Nephron (organoid): ENCODE measurements around the gene L3MBTL4.
A peak's percentile ranks its signal among the peaks of the same experiment; 100 is the strongest.

Source experiments
- H3K27ac Mint-ChIP-seq, 3 experiments: 2 replicates each; pipeline ENCODE4 v1.8.0; 2020; ENCODE audit warnings: mixed read lengths in 3 of 3, mild to moderate bottlenecking in 2 of 3, moderate library complexity in 1 of 3
- H3K27me3 Mint-ChIP-seq: 2 replicates; pipeline ENCODE4 v1.8.0; 2021; ENCODE audit warnings: low read depth, mild to moderate bottlenecking, moderate library complexity, mixed read lengths
- H3K36me3 Mint-ChIP-seq: 2 replicates; pipeline ENCODE4 v1.8.0; 2020; ENCODE audit warnings: low read depth, mixed read lengths
- H3K4me1 Mint-ChIP-seq: 2 replicates; pipeline ENCODE4 v1.8.0; 2020; ENCODE audit warnings: mixed read lengths
- H3K4me3 Mint-ChIP-seq, 3 experiments: 2 replicates each; pipeline ENCODE4 v1.8.0; 2020; ENCODE audit warnings: mild to moderate bottlenecking in 3 of 3, mixed read lengths in 3 of 3, moderate library complexity in 2 of 3
- H3K9me3 Mint-ChIP-seq: 2 replicates; pipeline ENCODE4 v1.8.0; 2020; ENCODE audit warnings: mixed read lengths
- TF ChIP-seq, protein P1 (sequence below), 3 experiments: fragments of 200-600 bp; sonication (generic); IDR thresholded peaks; one replicate each; pipeline ENCODE4 v1.5.0; 2021; ENCODE audit warnings: antibody characterized with exemption in 3 of 3; ENCODE audit not compliant: unreplicated experiment in 3 of 3

Gene L3MBTL4

DNA sequence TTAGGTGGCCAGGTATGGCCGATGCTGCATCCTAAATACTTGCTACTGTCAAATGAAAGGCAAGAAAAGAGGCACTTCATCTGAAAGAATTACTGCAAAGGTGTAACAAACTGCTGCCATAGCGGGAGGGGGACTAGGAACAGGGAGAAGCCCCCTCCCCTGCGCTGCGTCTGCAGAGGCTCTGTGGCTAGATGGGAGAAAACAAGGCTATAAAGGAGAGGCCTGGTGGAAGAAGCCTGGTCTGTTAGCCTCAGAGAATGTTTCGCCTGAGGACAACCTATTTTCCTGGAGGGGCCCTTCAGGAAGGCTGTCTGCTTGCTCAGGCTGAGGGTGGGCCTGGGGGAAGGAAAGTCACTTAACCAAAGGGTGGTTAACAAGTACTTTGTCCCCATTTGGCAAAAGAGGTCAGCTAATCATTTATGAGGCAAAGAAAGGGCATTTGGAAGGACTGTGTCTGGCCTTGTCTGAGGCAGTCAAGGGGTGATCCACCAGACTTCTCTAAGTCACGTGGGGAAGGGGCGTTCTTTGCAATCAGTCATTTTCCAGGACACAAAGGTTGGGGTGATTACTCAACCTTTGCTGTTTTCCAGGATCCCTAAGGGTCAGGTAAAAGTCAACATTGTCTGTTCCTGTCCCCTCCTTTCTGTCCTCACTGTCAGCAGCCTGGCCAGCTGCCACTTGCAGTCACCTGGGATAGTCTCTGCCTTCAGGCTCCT is 416.4 kb downstream of the L3MBTL4 start:
- TF ChIP-seq, protein P1, sequence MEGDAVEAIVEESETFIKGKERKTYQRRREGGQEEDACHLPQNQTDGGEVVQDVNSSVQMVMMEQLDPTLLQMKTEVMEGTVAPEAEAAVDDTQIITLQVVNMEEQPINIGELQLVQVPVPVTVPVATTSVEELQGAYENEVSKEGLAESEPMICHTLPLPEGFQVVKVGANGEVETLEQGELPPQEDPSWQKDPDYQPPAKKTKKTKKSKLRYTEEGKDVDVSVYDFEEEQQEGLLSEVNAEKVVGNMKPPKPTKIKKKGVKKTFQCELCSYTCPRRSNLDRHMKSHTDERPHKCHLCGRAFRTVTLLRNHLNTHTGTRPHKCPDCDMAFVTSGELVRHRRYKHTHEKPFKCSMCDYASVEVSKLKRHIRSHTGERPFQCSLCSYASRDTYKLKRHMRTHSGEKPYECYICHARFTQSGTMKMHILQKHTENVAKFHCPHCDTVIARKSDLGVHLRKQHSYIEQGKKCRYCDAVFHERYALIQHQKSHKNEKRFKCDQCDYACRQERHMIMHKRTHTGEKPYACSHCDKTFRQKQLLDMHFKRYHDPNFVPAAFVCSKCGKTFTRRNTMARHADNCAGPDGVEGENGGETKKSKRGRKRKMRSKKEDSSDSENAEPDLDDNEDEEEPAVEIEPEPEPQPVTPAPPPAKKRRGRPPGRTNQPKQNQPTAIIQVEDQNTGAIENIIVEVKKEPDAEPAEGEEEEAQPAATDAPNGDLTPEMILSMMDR (IDR thresholded peaks at IDR 0.05; ENCODE audit: unreplicated experiment in 3 of 3), result no peak
- H3K4me3 Mint-ChIP-seq, result no peak overlapping the region
- H3K9me3 Mint-ChIP-seq, result peaks cover 5% of the 10 kb centered on the region

DNA sequence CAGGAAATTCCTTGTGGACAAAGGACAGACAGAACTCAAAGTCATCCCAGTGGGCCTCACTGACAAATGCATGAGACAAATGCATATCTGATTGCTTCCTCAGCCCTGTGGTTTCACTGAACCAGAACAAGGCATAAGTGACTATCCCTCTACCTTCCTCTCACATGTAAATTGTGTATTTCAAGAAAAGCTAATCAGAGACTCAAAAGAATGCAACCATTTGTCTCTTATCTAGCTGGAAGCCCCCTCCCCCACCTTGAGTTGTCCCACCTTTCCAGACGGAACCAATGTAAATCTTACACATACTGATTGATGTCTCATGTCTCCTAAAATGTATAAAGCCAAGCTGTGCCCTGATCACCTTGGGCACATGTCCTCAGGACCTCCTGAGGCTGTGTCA is 417.4 kb downstream of the L3MBTL4 start:
- peak overlapping the region in 1 of 3 experiments; percentile 6 for H3K27ac Mint-ChIP-seq
- peaks cover 4% of the 10 kb centered on the region for H3K27me3 Mint-ChIP-seq
- TF ChIP-seq, protein P1 (IDR thresholded peaks at IDR 0.05; ENCODE audit: unreplicated experiment in 3 of 3), result no peak
- no peaks in the 10 kb centered on the region for H3K4me1 Mint-ChIP-seq
- peaks cover 5% of the 10 kb centered on the region for H3K9me3 Mint-ChIP-seq
- no peak overlapping the region for H3K4me3 Mint-ChIP-seq
- H3K36me3 Mint-ChIP-seq, result no peaks in the 10 kb centered on the region

More for the DNA sequence above, 416.4 kb downstream of the L3MBTL4 start:
- Mint-ChIP-seq H3K27me3 (peaks cover 4% of the 10 kb centered on the region), H3K36me3 (no peaks in the 10 kb centered on the region), H3K27ac (peak overlapping the region in 1 of 3 experiments; percentile 64), H3K4me1 (no peaks in the 10 kb centered on the region)

DNA sequence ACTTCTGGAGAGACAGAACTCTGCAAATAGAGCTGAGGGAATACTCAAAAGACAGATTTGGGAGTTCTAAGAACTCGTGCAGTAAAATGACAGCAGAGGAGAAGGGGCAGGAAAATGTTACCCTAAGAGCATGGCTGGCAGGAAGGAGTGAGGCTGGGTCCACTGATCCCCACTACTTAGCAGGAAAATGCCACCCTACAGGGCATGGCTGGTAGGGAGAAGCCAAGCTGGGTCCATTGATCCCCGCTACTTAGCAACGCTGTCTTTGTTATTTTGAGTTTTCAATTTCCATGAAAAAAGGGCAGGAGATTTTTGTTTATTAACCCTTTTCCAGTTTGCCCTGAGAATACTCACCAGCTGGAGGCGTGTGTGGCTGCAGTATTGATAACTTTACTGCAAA is 419.1 kb downstream of the L3MBTL4 start:
- Mint-ChIP-seq H3K27ac (no peak overlapping the region), H3K36me3 (no peaks in the 10 kb centered on the region), H3K4me3 (no peak overlapping the region), H3K9me3 (peaks cover 5% of the 10 kb centered on the region), H3K4me1 (no peaks in the 10 kb centered on the region), H3K27me3 (peaks cover 4% of the 10 kb centered on the region)
- TF ChIP-seq, protein P1 (IDR thresholded peaks at IDR 0.05; ENCODE audit: unreplicated experiment in 3 of 3), result no peak

DNA sequence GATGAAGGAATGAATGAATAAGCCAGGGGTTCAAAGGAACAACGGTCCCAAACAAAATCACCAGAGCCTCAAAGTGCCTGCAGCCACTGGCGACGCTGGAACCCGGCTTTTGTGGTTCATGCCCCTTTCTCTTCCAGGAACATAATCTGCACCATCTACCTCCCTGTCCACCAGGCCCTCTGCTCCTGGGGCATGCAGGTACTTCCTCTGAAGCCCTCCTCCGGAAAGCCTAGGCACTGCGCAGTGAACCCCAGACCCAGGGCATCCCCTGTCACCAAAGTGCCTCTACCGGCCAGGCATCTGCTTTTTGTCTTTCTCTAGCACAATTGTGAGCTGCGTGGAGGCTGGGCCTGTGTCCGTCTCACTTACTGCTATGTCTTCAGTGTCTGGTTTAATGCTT is 420.8 kb downstream of the L3MBTL4 start:
- Mint-ChIP-seq H3K36me3 (no peaks in the 10 kb centered on the region), H3K27me3 (peaks cover 3% of the 10 kb centered on the region), H3K27ac (no peak overlapping the region), H3K4me1 (no peaks in the 10 kb centered on the region), H3K4me3 (no peak overlapping the region), H3K9me3 (no peaks in the 10 kb centered on the region)
- TF ChIP-seq, protein P1 (IDR thresholded peaks at IDR 0.05; ENCODE audit: unreplicated experiment in 3 of 3), result no peak

DNA sequence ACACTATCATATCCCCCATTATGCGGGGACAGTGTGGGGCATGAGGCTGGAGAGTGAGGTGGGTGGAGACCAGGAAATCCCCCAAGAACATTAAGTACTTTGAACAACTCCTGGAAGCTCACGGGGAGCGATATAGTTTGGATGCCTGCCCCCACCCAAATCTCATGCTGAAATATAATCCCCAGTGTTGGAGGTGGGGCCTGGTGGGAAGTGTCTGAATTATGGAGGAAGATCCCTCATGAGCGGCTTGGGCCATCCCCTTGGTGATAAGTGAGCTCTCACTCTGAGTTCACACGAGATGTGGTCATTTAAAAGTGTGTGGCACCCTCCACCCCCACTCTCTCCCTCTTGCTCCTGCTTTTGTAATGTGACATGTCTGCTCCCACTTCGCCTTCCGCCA is 422.3 kb downstream of the L3MBTL4 start:
- H3K27ac Mint-ChIP-seq, result no peak overlapping the region
- peaks cover 3% of the 10 kb centered on the region for H3K4me1 Mint-ChIP-seq
- no peaks in the 10 kb centered on the region for H3K27me3 Mint-ChIP-seq
- H3K36me3 Mint-ChIP-seq, result no peaks in the 10 kb centered on the region
- TF ChIP-seq, protein P1 (IDR thresholded peaks at IDR 0.05; ENCODE audit: unreplicated experiment in 3 of 3), result no peak
- H3K9me3 Mint-ChIP-seq, result no peaks in the 10 kb centered on the region
- no peak overlapping the region for H3K4me3 Mint-ChIP-seq

DNA sequence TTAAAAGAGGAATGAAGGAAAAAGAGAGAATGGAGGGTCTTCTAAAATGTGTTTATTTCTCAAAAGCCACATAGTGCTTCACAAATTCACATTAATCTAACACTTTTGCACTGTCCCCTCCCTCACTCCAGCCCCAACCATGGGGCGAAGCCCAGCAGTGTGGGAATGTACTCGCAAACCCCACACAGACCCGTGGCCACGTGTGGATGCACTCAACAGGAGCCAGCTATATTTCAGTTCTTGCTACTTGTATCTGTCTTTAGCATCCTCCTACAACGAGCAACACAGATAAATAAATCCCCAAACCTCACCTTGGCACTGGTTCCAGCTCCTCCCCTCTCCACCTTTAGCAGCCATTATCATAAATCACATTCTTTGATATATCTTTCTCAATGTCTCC is 427.5 kb downstream of the L3MBTL4 start:
- TF ChIP-seq, protein P1 (IDR thresholded peaks at IDR 0.05; ENCODE audit: unreplicated experiment in 3 of 3), result no peak
- Mint-ChIP-seq H3K4me3 (no peak overlapping the region), H3K9me3 (no peaks in the 10 kb centered on the region), H3K36me3 (no peaks in the 10 kb centered on the region), H3K4me1 (peaks cover 6% of the 10 kb centered on the region), H3K27me3 (peaks cover 3% of the 10 kb centered on the region), H3K27ac (no peak overlapping the region)
